Neutrophil (primary cell): ENCODE measurements around the gene NFE2.

Experiments
- H3K27ac ChIP-seq: fragments of 200-600 bp; sonication (generic); 2 replicates; pipeline ENCODE4 v1.5.1; 2016; ENCODE audit warnings: mild to moderate bottlenecking, moderate library complexity
- H3K27me3 ChIP-seq: fragments of 200-600 bp; sonication (generic); 2 replicates; pipeline ENCODE4 v1.6.0; 2016; ENCODE audit warnings: mild to moderate bottlenecking
- H3K36me3 ChIP-seq: fragments of 200-600 bp; sonication (generic); 2 replicates; pipeline ENCODE4 v1.5.1; 2017
- H3K4me1 ChIP-seq, 2 experiments: fragments of 200-600 bp in 1 of 2; sonication (generic) in 1 of 2; 1 replicate in 1 of 2; 2 replicates in 1 of 2; pipeline versions ENCODE4 v1.5.1 to v1.6.1; 2013 to 2016; ENCODE audit warnings: low read depth in 1 of 2, low read length in 1 of 2, mild to moderate bottlenecking in 1 of 2, moderate library complexity in 1 of 2; ENCODE audit not compliant: control insufficient read depth in 1 of 2, insufficient read depth in 1 of 2
- H3K4me3 ChIP-seq, 2 experiments: fragments of 200-600 bp in 1 of 2; sonication (generic) in 1 of 2; 1 replicate in 1 of 2; 2 replicates in 1 of 2; pipeline ENCODE4 v1.5.1; 2013 to 2016; ENCODE audit warnings: low read depth in 1 of 2, low read length in 1 of 2, mild to moderate bottlenecking in 1 of 2, moderate library complexity in 1 of 2
- H3K9me3 ChIP-seq: fragments of 200-600 bp; sonication (generic); 2 replicates; pipeline ENCODE4 v1.5.1; 2016
- TF ChIP-seq, protein P1 (sequence below): fragments of 200-600 bp; sonication (generic); IDR thresholded peaks from 2 replicates; pipeline ENCODE4 v1.5.1; 2016; ENCODE audit warnings: antibody characterized with exemption

NFE2 gene

DNA sequence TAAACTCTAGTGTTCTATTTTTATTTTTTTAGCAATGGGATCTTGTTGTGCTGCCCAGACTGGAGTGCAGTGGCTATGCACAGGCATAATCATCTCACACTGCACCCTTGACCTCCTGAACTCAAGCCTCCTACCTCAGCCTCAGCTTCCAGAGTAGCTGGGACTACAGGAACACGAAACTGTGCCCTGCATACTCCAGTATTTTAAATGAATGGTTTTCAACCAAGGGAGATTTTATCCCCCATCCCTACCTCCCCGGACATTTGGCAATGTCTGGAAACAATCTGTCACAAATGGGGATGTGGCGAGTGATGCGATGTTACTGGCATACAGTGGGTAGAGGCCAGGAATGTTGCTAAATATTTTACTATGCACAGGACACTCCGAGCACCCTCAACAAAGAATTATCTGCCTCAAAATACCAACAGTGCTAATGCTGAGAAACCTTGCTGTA is 23.0 kb downstream of the NFE2 start:
- Histone ChIP-seq H3K4me3 (no peak overlapping the region), H3K36me3 (peaks cover 8% of the 10 kb centered on the region), H3K27ac (peak overlapping the region; percentile 86), H3K27me3 (no peaks in the 10 kb centered on the region), H3K4me1 (peaks cover 51 to 52% of the 10 kb centered on the region in 2 experiments), H3K9me3 (no peaks in the 10 kb centered on the region)
- TF ChIP-seq, protein P1, sequence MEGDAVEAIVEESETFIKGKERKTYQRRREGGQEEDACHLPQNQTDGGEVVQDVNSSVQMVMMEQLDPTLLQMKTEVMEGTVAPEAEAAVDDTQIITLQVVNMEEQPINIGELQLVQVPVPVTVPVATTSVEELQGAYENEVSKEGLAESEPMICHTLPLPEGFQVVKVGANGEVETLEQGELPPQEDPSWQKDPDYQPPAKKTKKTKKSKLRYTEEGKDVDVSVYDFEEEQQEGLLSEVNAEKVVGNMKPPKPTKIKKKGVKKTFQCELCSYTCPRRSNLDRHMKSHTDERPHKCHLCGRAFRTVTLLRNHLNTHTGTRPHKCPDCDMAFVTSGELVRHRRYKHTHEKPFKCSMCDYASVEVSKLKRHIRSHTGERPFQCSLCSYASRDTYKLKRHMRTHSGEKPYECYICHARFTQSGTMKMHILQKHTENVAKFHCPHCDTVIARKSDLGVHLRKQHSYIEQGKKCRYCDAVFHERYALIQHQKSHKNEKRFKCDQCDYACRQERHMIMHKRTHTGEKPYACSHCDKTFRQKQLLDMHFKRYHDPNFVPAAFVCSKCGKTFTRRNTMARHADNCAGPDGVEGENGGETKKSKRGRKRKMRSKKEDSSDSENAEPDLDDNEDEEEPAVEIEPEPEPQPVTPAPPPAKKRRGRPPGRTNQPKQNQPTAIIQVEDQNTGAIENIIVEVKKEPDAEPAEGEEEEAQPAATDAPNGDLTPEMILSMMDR = no peak

DNA sequence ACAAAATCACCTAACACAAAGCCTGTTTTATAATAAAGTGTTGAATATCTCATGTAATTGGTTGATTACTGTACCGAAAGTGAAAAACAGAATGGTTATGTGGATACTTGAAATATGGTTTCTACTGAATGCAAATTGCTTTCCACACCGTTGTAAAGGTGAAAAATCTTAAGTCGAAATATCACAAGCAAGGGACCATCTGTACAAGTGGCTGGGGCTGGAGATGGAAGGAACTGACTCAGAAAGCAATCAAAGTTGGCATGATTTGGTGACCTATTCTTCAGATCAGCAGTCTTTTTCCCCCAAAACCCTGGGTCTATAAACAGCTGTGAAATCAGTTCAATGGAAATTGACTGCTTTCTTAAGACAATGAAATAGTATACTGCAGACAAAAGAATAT is 24.4 kb downstream of the NFE2 start:
- H3K4me1 ChIP-seq = peaks cover 36 to 37% of the 10 kb centered on the region in 2 experiments
- H3K27ac ChIP-seq = no peak overlapping the region
- no peak overlapping the region for H3K4me3 ChIP-seq
- TF ChIP-seq, protein P1 = no peak
- no peaks in the 10 kb centered on the region for H3K27me3 ChIP-seq
- no peaks in the 10 kb centered on the region for H3K36me3 ChIP-seq
- no peaks in the 10 kb centered on the region for H3K9me3 ChIP-seq

DNA sequence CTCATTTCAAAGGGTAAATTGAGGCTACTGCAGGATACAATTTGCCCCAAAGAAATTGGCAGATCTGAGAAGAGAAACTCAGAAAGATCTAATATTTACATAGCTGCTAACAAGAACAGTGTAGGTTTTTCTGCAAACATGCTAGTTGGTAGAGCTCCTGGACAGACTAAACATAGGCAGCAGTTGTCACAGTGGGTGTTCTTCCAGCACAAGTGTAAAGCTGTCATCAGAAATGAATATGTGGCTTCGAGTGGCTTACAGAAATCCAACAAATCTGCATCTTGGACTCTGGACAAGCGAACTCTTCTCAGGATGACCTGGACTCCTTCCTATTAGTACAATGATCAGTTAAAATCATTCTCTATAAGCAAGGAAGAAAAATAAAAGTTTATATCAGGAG is 26.8 kb downstream of the NFE2 start:
- H3K9me3 ChIP-seq = no peaks in the 10 kb centered on the region
- no peak overlapping the region for H3K4me3 ChIP-seq
- H3K4me1 ChIP-seq = peaks cover 21 to 22% of the 10 kb centered on the region in 2 experiments
- H3K27me3 ChIP-seq = no peaks in the 10 kb centered on the region
- no peak overlapping the region for H3K27ac ChIP-seq
- no peaks in the 10 kb centered on the region for H3K36me3 ChIP-seq
- TF ChIP-seq, protein P1 = no peak

DNA sequence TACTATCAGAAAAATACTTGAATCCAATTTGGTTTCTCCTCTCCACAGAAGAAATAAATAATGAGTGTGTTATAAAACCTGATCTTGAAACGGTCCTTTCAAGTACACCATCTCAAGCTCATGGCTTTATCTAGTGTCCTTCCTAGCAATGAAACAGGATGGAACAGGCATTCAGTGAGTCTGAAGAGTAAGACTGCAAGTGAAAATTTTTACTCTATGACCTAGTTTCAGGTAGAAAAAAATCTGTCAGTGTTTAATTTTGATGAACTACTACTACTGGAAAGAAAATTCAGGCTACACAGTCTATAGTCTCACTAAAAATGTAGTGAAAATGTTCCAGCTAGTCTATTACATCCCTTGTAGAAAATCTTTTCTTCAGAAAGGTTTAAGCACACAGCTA is 28.6 kb downstream of the NFE2 start:
- Histone ChIP-seq H3K27ac (no peak overlapping the region), H3K4me1 (peaks cover 4 to 5% of the 10 kb centered on the region in 2 experiments), H3K27me3 (no peaks in the 10 kb centered on the region), H3K9me3 (no peaks in the 10 kb centered on the region), H3K4me3 (no peak overlapping the region), H3K36me3 (no peaks in the 10 kb centered on the region)
- TF ChIP-seq, protein P1 = no peak

DNA sequence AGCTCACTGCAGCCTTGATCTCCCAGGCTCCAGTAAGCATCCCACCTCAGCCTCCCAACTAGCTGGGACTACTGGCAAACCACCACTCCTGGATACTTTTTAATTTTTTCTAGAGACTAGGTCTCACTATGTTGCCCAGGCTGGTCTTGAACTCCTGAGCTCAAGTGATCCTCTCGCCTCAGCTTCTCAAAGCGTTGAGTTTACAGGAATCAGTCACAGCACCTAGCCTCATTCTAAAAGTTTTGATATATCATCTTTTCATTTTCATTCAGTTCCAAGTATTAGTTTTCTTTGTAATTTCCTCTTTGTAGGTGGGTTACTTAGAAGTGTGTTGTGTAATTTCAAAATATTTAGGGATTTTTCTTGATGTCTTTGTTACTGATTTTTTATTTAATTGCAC is 30.5 kb downstream of the NFE2 start:
- Histone ChIP-seq H3K9me3 (no peaks in the 10 kb centered on the region), H3K36me3 (no peaks in the 10 kb centered on the region), H3K27me3 (no peaks in the 10 kb centered on the region), H3K4me3 (no peak overlapping the region), H3K27ac (no peak overlapping the region), H3K4me1 (no peaks in the 10 kb centered on the region)
- TF ChIP-seq, protein P1 = no peak

DNA sequence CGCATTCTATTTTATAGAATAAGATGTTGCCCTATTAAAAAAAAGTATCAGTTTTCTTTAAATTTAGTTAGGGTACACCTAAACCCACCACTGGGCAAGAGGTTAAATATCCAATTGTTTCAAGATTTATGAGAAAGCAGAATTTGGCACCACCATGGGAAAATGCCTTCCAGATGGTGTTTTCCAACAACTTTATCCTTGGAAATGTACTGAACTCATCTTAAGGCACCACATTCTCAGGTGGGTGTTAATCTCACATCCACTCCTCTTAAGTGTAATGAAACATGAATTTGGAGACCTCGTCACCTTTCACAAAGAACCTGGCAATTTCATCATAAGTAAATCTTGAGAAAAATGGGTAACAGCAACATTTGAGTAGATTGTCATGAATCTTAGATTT is 34.0 kb downstream of the NFE2 start:
- H3K9me3 ChIP-seq = no peaks in the 10 kb centered on the region
- TF ChIP-seq, protein P1 = no peak
- H3K36me3 ChIP-seq = no peaks in the 10 kb centered on the region
- no peak overlapping the region for H3K4me3 ChIP-seq
- peaks cover 8% of the 10 kb centered on the region in 2 experiments for H3K4me1 ChIP-seq
- H3K27ac ChIP-seq = no peak overlapping the region
- H3K27me3 ChIP-seq = no peaks in the 10 kb centered on the region
